Large intestine (tissue), 3 donors: ENCODE measurements around the gene CELF4. TPM values are rescaled to one million over a fixed set of nuclear protein-coding genes. Genes with fewer than 3 reads are reported as not detected.
"Not testable (repeated sequence)": the region's sequence is repeated elsewhere in the genome, so short reads cannot be mapped to it uniquely, and the experiment has no call there.

Experiments used
- DNase-seq, 2 donors: peaks; one replicate each; pipeline versions ENCODE4 v3.0.0 to v3.0.0-alpha.2; 2013
- H3K27ac ChIP-seq: one replicate; pipeline ENCODE4 v1.5.1; 2013; ENCODE audit warnings: low read length
- H3K27me3 ChIP-seq: 2 replicates; pipeline ENCODE4 v1.6.1; 2013; ENCODE audit warnings: low read length; ENCODE audit not compliant: control insufficient read depth, insufficient read depth
- H3K36me3 ChIP-seq: 2 replicates; pipeline ENCODE4 v1.6.1; 2013; ENCODE audit warnings: low read length; ENCODE audit not compliant: control insufficient read depth, insufficient read depth
- H3K4me1 ChIP-seq: one replicate; pipeline ENCODE4 v1.6.1; 2013; ENCODE audit warnings: low read length; ENCODE audit not compliant: control insufficient read depth, insufficient read depth
- H3K4me3 ChIP-seq: one replicate; pipeline ENCODE4 v1.5.1; 2013; ENCODE audit warnings: low read length
- H3K9me3 ChIP-seq: one replicate; pipeline ENCODE4 v1.6.1; 2013; ENCODE audit warnings: mild to moderate bottlenecking, low read depth, low read length, moderate library complexity; ENCODE audit not compliant: control insufficient read depth
- WGBS: methylation state at CpG from one replicate; pipeline ENCODE4 v1.1.5; 2013; ENCODE audit warnings: low lambda C conversion rate; ENCODE audit not compliant: insufficient coverage; 5-methylcytosine and 5-hydroxymethylcytosine counted together
- polyA plus RNA-seq: library from polyadenylated mRNA; unstranded; fragments of 120-200 nt; gene quantifications from one replicate; pipeline ENCODE4 v1.2.1, GENCODE V29; 2013

The CELF4 gene
- polyA plus RNA-seq, 1 donor: 16.2 TPM

- Histone ChIP-seq H3K4me1 (no peaks in the 10 kb centered on the region), H3K27ac (no peak overlapping the region), H3K9me3 (no peaks in the 10 kb centered on the region), H3K27me3 (peaks cover 3% of the 10 kb centered on the region), H3K36me3 (no peaks in the 10 kb centered on the region), H3K4me3 (no peak overlapping the region)
- DNase-seq: no peak
- WGBS: no CpG with 5 or more reads among the region's 8 CpGs
Measured at GRCh38 chr18:37473195-37473840, 92.3 kb downstream of the CELF4 start.

GRCh38 chr18:37471637-37472036, 94.0 kb downstream of the CELF4 start:
- Histone ChIP-seq H3K36me3 (no peaks in the 10 kb centered on the region), H3K27ac (no peak overlapping the region), H3K9me3 (no peaks in the 10 kb centered on the region), H3K4me3 (no peak overlapping the region), H3K4me1 (no peaks in the 10 kb centered on the region), H3K27me3 (peaks cover under 1% of the 10 kb centered on the region)
- no CpG with 5 or more reads among the region's 6 CpGs for WGBS
- DNase-seq: no peak

GRCh38 chr18:37470986-37471385, 94.6 kb downstream of the CELF4 start:
- no peak overlapping the region for H3K4me3 ChIP-seq
- no peaks in the 10 kb centered on the region for H3K27me3 ChIP-seq
- no peaks in the 10 kb centered on the region for H3K4me1 ChIP-seq
- no CpG with 5 or more reads among the region's 2 CpGs for WGBS
- no peak for DNase-seq
- no peaks in the 10 kb centered on the region for H3K36me3 ChIP-seq
- no peak overlapping the region for H3K27ac ChIP-seq
- H3K9me3 ChIP-seq: no peaks in the 10 kb centered on the region

GRCh38 chr18:37467002-37467662, 98.5 kb downstream of the CELF4 start:
- H3K27me3 ChIP-seq: peaks cover 5% of the 10 kb centered on the region
- no peak for DNase-seq
- no CpG with 5 or more reads among the region's 8 CpGs for WGBS
- no peaks in the 10 kb centered on the region for H3K4me1 ChIP-seq
- no peaks in the 10 kb centered on the region for H3K9me3 ChIP-seq
- H3K36me3 ChIP-seq: no peaks in the 10 kb centered on the region
- H3K4me3 ChIP-seq: no peak overlapping the region
- H3K27ac ChIP-seq: no peak overlapping the region

- Histone ChIP-seq H3K27ac (no peak overlapping the region), H3K4me1 (no peaks in the 10 kb centered on the region), H3K9me3 (no peaks in the 10 kb centered on the region), H3K4me3 (no peak overlapping the region), H3K27me3 (peaks cover 7% of the 10 kb centered on the region), H3K36me3 (no peaks in the 10 kb centered on the region)
- WGBS: no CpG with 5 or more reads among the region's 8 CpGs
- no peak for DNase-seq
Measured at GRCh38 chr18:37465958-37466357, 99.6 kb downstream of the CELF4 start.

GRCh38 chr18:37464257-37464656, 101.3 kb downstream of the CELF4 start:
- Histone ChIP-seq H3K36me3 (no peaks in the 10 kb centered on the region), H3K27ac (no peak overlapping the region), H3K4me3 (no peak overlapping the region), H3K9me3 (no peaks in the 10 kb centered on the region), H3K4me1 (no peaks in the 10 kb centered on the region), H3K27me3 (peaks cover 7% of the 10 kb centered on the region)
- no peak for DNase-seq
- WGBS: no CpG with 5 or more reads among the region's 2 CpGs

GRCh38 chr18:37461329-37461728, 104.3 kb downstream of the CELF4 start:
- not testable (repeated sequence) for H3K4me1 ChIP-seq, H3K36me3 ChIP-seq, DNase-seq, H3K4me3 ChIP-seq, H3K9me3 ChIP-seq, H3K27ac ChIP-seq, H3K27me3 ChIP-seq
- no CpG with 5 or more reads among the region's 6 CpGs for WGBS

GRCh38 chr18:37460604-37461003, 105.0 kb downstream of the CELF4 start:
- no CpG with 5 or more reads among the region's 1 CpG for WGBS
- peaks cover 5% of the 10 kb centered on the region for H3K27me3 ChIP-seq
- no peak overlapping the region for H3K4me3 ChIP-seq
- no peaks in the 10 kb centered on the region for H3K4me1 ChIP-seq
- no peaks in the 10 kb centered on the region for H3K9me3 ChIP-seq
- no peak for DNase-seq
- H3K27ac ChIP-seq: no peak overlapping the region
- H3K36me3 ChIP-seq: no peaks in the 10 kb centered on the region

- no peak overlapping the region for H3K27ac ChIP-seq
- no peak overlapping the region for H3K4me3 ChIP-seq
- no peaks in the 10 kb centered on the region for H3K9me3 ChIP-seq
- no peaks in the 10 kb centered on the region for H3K36me3 ChIP-seq
- peaks cover 2% of the 10 kb centered on the region for H3K4me1 ChIP-seq
- peaks cover 5% of the 10 kb centered on the region for H3K27me3 ChIP-seq
- no CpG with 5 or more reads among the region's 6 CpGs for WGBS
- DNase-seq: no peak
Measured at GRCh38 chr18:37458697-37459096, 106.9 kb downstream of the CELF4 start.

- Histone ChIP-seq H3K9me3 (no peaks in the 10 kb centered on the region), H3K27me3 (peaks cover 5% of the 10 kb centered on the region), H3K4me1 (peaks cover 10% of the 10 kb centered on the region), H3K27ac (no peak overlapping the region), H3K4me3 (no peak overlapping the region), H3K36me3 (no peaks in the 10 kb centered on the region)
- WGBS: 83% methylated on average over 2 of the region's 8 CpGs
- DNase-seq: no peak
Measured at GRCh38 chr18:37457753-37458152, 107.8 kb downstream of the CELF4 start.

GRCh38 chr18:37457341-37457740, 108.3 kb downstream of the CELF4 start:
- WGBS: 10% methylated on average over 2 of the region's 3 CpGs
- no peak overlapping the region for H3K27ac ChIP-seq
- DNase-seq: peak in 1 of 2 donors; percentile 34
- peaks cover 14% of the 10 kb centered on the region for H3K4me1 ChIP-seq
- peaks cover 5% of the 10 kb centered on the region for H3K27me3 ChIP-seq
- no peak overlapping the region for H3K4me3 ChIP-seq
- H3K36me3 ChIP-seq: no peaks in the 10 kb centered on the region
- no peaks in the 10 kb centered on the region for H3K9me3 ChIP-seq
